Mammary epithelial cell (primary cell): ENCODE data around the gene PCNX2.

ENCODE experiments used
- CTCF ChIP-seq, 2 donors: IDR thresholded peaks in 1 of 2; conservative IDR thresholded peaks in 1 of 2; 2 replicates each; pipeline ENCODE4 v1.5.1; 2011 to 2012; ENCODE audit warnings: inconsistent platforms in 2 of 2, low read length in 2 of 2, mild to moderate bottlenecking in 2 of 2, control low read depth in 1 of 2, low read depth in 1 of 2; ENCODE audit not compliant: insufficient read depth in 1 of 2; ENCODE audit errors: extremely low read depth in 1 of 2
- EZH2 ChIP-seq: IDR thresholded peaks from 2 replicates; pipeline ENCODE4 v1.6.1; 2012; ENCODE audit warnings: low read length, inconsistent platforms, borderline replicate concordance

DNA sequence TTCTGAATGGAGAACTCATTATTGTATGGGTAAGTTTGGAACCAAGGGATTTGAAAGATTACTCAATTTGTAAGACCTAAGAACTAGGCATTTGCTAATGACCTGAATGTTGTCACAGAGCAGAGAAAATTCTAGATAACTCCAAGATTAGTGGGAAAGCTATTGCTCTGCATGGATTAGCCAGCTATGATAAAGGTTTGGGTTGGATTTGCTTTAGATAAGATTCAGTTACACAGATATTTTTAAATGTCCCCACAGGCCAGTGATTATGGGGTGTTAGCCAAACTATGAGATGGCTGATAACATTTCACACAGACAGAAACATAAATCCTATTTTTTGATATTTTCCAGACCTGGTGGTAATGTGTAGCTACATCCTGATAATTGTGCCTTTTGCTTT lies 256.9 kb downstream of the PCNX2 start:
- TF ChIP-seq CTCF (conservative IDR thresholded peaks at IDR 0.05 in 1 of 2, IDR thresholded peaks at IDR 0.05 in 1 of 2; ENCODE audit: extremely low read depth in 1 of 2, insufficient read depth in 1 of 2, low read depth in 1 of 2, low read length in 2 of 2) (no peak), EZH2 (no peak)
